ENCODE results near the gene ZNF521. TPM values are rescaled to one million over a fixed set of nuclear protein-coding genes. Genes with fewer than 3 reads are reported as not detected.

The ZNF521 gene
- total and polyA plus RNA-seq, 4 donors: 0.50 to 3.7 (median 1.5) TPM

DNA sequence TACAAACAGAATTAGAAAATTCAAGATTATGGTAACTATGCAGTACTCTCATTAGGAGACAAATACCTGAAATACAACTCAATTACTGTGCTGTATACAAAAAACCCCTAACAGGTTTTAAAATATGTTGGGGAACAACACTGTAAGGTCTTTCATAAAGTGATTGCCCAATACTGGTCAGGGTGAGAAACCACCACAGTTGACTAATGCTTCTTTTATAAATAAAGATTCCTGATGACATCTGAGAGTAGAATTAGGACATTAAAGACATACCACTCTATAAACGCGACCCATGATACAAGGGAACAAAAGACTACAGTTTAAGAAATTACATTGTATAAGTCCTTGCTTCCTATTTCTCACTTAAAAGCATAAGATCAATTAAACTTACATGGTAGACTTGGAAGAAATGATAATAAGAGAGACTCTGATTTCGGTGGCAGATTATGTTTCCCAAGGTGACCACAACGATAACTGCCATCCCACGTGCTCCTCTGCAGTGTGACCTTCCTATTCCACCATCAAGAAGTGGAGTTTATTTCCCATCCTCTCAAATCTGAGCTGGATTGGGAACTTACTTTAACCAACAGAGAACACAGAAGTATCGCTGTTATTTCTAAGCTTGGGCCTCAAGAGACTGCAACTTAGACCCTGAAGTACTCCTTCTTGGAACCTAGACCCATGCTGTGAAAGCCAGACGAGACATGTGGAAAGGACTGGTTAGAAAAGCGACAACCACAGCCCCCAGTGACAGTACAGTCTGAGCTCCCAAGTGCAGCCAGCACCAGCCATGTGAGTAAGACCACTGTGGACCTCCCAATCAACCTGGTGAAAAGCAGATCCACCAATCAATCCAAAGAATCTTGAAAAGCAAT lies 52.3 kb downstream of the ZNF521 start:
- WGBS: 78% methylated on average over 8 of the region's 8 CpGs
- H3K36me3 ChIP-seq (ENCODE audit: control insufficient read depth in 4 of 4, insufficient read depth in 3 of 4, low read depth in 1 of 4, low read length in 3 of 4): no peaks in the 10 kb centered on the region
- DNase-seq (ENCODE audit: low spot score): no peak
- H3K27me3 ChIP-seq (ENCODE audit: control insufficient read depth in 4 of 4, insufficient read depth in 4 of 4, low read length in 3 of 4): no peaks in the 10 kb centered on the region
- H3K9me3 ChIP-seq (ENCODE audit: control insufficient read depth in 4 of 4, low read length in 3 of 4): no peaks in the 10 kb centered on the region
- no peaks in the 10 kb centered on the region for H3K4me1 ChIP-seq (ENCODE audit: control insufficient read depth in 4 of 4, insufficient read depth in 4 of 4, low read length in 3 of 4)
- TF ChIP-seq RXRA (IDR thresholded peaks at IDR 0.05): no peak
- no peak for TF ChIP-seq FOXA2 (IDR thresholded peaks at IDR 0.05)
- no peak for TF ChIP-seq JUND (IDR thresholded peaks at IDR 0.05)
- TF ChIP-seq ATF3 (IDR thresholded peaks at IDR 0.05): no peak
- TF ChIP-seq TAF1 (conservative IDR thresholded peaks at IDR 0.05): no peak
- TF ChIP-seq YY1 (IDR thresholded peaks at IDR 0.05): no peak
- H3K27ac ChIP-seq (ENCODE audit: low read depth in 1 of 2, low read length in 2 of 2): no peak overlapping the region
- H3K9ac ChIP-seq (ENCODE audit: low read depth in 1 of 2, low read length in 2 of 2): no peak overlapping the region
- no peak overlapping the region for H3K4me3 ChIP-seq (ENCODE audit: low read depth in 1 of 3, low read length in 3 of 3)

DNA sequence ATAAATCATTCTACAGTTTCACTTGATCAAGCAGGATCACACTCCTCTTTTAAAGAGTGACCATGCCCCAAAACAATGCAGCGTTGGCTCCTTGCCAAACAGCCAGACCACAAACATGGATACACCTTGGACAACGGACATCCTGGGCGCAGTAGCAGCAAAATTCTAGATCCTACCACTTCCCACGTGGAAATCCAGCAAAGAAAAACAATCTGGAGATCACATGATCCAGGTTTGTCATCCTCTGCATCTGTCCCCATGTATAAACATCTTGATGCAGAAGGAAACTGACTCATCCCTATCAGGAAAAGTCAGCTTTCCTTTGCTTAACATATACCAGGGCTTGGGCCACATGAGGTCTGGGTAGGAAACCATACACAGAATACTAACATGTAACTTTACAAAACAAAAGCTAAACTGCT lies 53.1 kb downstream of the ZNF521 start:
- H3K9ac ChIP-seq (ENCODE audit: low read depth in 1 of 2, low read length in 2 of 2): no peak overlapping the region
- no peaks in the 10 kb centered on the region for H3K4me1 ChIP-seq (ENCODE audit: control insufficient read depth in 4 of 4, insufficient read depth in 4 of 4, low read length in 3 of 4)
- no peaks in the 10 kb centered on the region for H3K36me3 ChIP-seq (ENCODE audit: control insufficient read depth in 4 of 4, insufficient read depth in 3 of 4, low read depth in 1 of 4, low read length in 3 of 4)
- TF ChIP-seq TAF1 (conservative IDR thresholded peaks at IDR 0.05) (no peak), JUND (IDR thresholded peaks at IDR 0.05) (peak in 1 of 2 donors; percentile 40), HNF4A (conservative IDR thresholded peaks at IDR 0.05) (no peak), ATF3 (IDR thresholded peaks at IDR 0.05) (no peak)
- TF ChIP-seq, protein P1, sequence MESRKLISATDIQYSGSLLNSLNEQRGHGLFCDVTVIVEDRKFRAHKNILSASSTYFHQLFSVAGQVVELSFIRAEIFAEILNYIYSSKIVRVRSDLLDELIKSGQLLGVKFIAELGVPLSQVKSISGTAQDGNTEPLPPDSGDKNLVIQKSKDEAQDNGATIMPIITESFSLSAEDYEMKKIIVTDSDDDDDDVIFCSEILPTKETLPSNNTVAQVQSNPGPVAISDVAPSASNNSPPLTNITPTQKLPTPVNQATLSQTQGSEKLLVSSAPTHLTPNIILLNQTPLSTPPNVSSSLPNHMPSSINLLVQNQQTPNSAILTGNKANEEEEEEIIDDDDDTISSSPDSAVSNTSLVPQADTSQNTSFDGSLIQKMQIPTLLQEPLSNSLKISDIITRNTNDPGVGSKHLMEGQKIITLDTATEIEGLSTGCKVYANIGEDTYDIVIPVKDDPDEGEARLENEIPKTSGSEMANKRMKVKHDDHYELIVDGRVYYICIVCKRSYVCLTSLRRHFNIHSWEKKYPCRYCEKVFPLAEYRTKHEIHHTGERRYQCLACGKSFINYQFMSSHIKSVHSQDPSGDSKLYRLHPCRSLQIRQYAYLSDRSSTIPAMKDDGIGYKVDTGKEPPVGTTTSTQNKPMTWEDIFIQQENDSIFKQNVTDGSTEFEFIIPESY (IDR thresholded peaks at IDR 0.05): no peak
- WGBS: 40% methylated on average over 4 of the region's 4 CpGs
- H3K9me3 ChIP-seq (ENCODE audit: control insufficient read depth in 4 of 4, low read length in 3 of 4): no peaks in the 10 kb centered on the region
- H3K27ac ChIP-seq (ENCODE audit: low read depth in 1 of 2, low read length in 2 of 2): peak overlapping the region; percentile 30 to 56
- H3K4me3 ChIP-seq (ENCODE audit: low read depth in 1 of 3, low read length in 3 of 3): no peak overlapping the region
- no peaks in the 10 kb centered on the region for H3K27me3 ChIP-seq (ENCODE audit: control insufficient read depth in 4 of 4, insufficient read depth in 4 of 4, low read length in 3 of 4)
- DNase-seq (ENCODE audit: low spot score): no peak

- Histone ChIP-seq H3K36me3 (ENCODE audit: control insufficient read depth in 4 of 4, insufficient read depth in 3 of 4, low read depth in 1 of 4, low read length in 3 of 4) (no peaks in the 10 kb centered on the region), H3K9ac (ENCODE audit: low read depth in 1 of 2, low read length in 2 of 2) (no peak overlapping the region), H3K4me3 (ENCODE audit: low read depth in 1 of 3, low read length in 3 of 3) (no peak overlapping the region), H3K27me3 (ENCODE audit: control insufficient read depth in 4 of 4, insufficient read depth in 4 of 4, low read length in 3 of 4) (no peaks in the 10 kb centered on the region), H3K9me3 (ENCODE audit: control insufficient read depth in 4 of 4, low read length in 3 of 4) (no peaks in the 10 kb centered on the region), H3K4me1 (ENCODE audit: control insufficient read depth in 4 of 4, insufficient read depth in 4 of 4, low read length in 3 of 4) (no peaks in the 10 kb centered on the region), H3K27ac (ENCODE audit: low read depth in 1 of 2, low read length in 2 of 2) (no peak overlapping the region)
- WGBS: 88% methylated on average over 2 of the region's 2 CpGs
- no peak for DNase-seq (ENCODE audit: low spot score)
- no peak for TF ChIP-seq HNF4A (conservative IDR thresholded peaks at IDR 0.05)
- TF ChIP-seq FOXA1 (IDR thresholded peaks at IDR 0.05): no peak
- TF ChIP-seq TAF1 (conservative IDR thresholded peaks at IDR 0.05): no peak
- no peak for TF ChIP-seq YY1 (IDR thresholded peaks at IDR 0.05)
- no peak for TF ChIP-seq HNF4G (IDR thresholded peaks at IDR 0.05)
- TF ChIP-seq, protein P1 (IDR thresholded peaks at IDR 0.05): no peak
- TF ChIP-seq FOXA2 (IDR thresholded peaks at IDR 0.05): no peak
- no peak for TF ChIP-seq RAD21 (IDR thresholded peaks at IDR 0.05)
Observed at GRCh38 chr18:25295624-25296138, 56.3 kb downstream of the ZNF521 start.
